H1 (cell line): ENCODE data around the gene KPNA6. TPM values are rescaled to one million over a fixed set of nuclear protein-coding genes. Genes with fewer than 3 reads are reported as not detected.

Experiments
- BACH1 ChIP-seq: IDR thresholded peaks from 2 replicates; pipeline ENCODE4 v1.6.1; 2012; ENCODE audit warnings: low read length, improper control_type of control experiment
- BRCA1 ChIP-seq: IDR thresholded peaks from 2 replicates; pipeline ENCODE4 v1.6.1; 2012; ENCODE audit warnings: low read depth, low read length, improper control_type of control experiment
- CBX5 ChIP-seq: fragments of 300-800, 300-1000 bp; sonication (generic); IDR thresholded peaks from 2 replicates; pipeline ENCODE4 v1.7.1; 2016; ENCODE audit warnings: antibody characterized with exemption, low read length, low read depth
- CHD2 ChIP-seq: IDR thresholded peaks from 2 replicates; pipeline ENCODE4 v1.6.1; 2012; ENCODE audit warnings: low read length, improper control_type of control experiment
- CREB1 ChIP-seq: IDR thresholded peaks from 2 replicates; pipeline ENCODE4 v1.6.1; 2012; ENCODE audit warnings: inconsistent platforms
- CTBP2 ChIP-seq: IDR thresholded peaks from 2 replicates; pipeline ENCODE4 v1.7.0; 2011; ENCODE audit warnings: borderline replicate concordance, mild to moderate bottlenecking, moderate library complexity, mixed read lengths, low read length; ENCODE audit not compliant: insufficient read depth, insufficient read length
- FOSL1 ChIP-seq: IDR thresholded peaks from 2 replicates; pipeline ENCODE4 v1.6.1; 2011; ENCODE audit warnings: mild to moderate bottlenecking, low read depth, low read length, moderate library complexity; ENCODE audit not compliant: insufficient read depth
- JUND ChIP-seq: IDR thresholded peaks from 2 replicates; pipeline ENCODE4 v1.6.1; 2011; ENCODE audit warnings: mild to moderate bottlenecking, improper control_type of control experiment, low read length
- NANOG ChIP-seq: IDR thresholded peaks from 2 replicates; pipeline ENCODE4 v1.6.1; 2011; ENCODE audit warnings: low read length, low read depth, mild to moderate bottlenecking, inconsistent platforms; ENCODE audit not compliant: insufficient read depth, poor library complexity, severe bottlenecking
- RFX5 ChIP-seq: IDR thresholded peaks from 2 replicates; pipeline ENCODE4 v1.6.1; 2011; ENCODE audit warnings: low read depth, low read length, improper control_type of control experiment, borderline replicate concordance
- RNF2 ChIP-seq: fragments of 200-900, 300-1000 bp; sonication (generic); IDR thresholded peaks from 2 replicates; pipeline ENCODE4 v1.7.1; 2016; ENCODE audit warnings: borderline replicate concordance, low read depth, mild to moderate bottlenecking, antibody characterized with exemption, low read length; ENCODE audit not compliant: poor library complexity, severe bottlenecking; ENCODE audit errors: missing control alignments
- RXRA ChIP-seq: IDR thresholded peaks from 2 replicates; pipeline ENCODE4 v1.6.1; 2011; ENCODE audit warnings: low read depth, mild to moderate bottlenecking, low read length, moderate library complexity; ENCODE audit not compliant: insufficient read depth
- SAP30 ChIP-seq: fragments of 300-600 bp; sonication (generic); IDR thresholded peaks from 2 replicates; pipeline ENCODE4 v1.7.1; 2012; ENCODE audit warnings: low read length, moderate library complexity, mild to moderate bottlenecking, inconsistent platforms; ENCODE audit not compliant: insufficient read depth, insufficient replicate concordance
- SIN3A ChIP-seq, 2 experiments: IDR thresholded peaks in 1 of 2; conservative IDR thresholded peaks in 1 of 2; 2 replicates each; pipeline ENCODE4 v1.6.1; 2011 to 2012; ENCODE audit warnings: low read length in 2 of 2, improper control_type of control experiment in 1 of 2, low read depth in 1 of 2, mild to moderate bottlenecking in 1 of 2
- SP4 ChIP-seq: IDR thresholded peaks from 2 replicates; pipeline ENCODE4 v1.6.1; 2012; ENCODE audit warnings: low read length, inconsistent platforms
- SRF ChIP-seq: IDR thresholded peaks from 2 replicates; pipeline ENCODE4 v1.6.1; 2011; ENCODE audit warnings: mild to moderate bottlenecking, low read depth, low read length, moderate library complexity
- SUZ12 ChIP-seq: fragments of 200-600 bp; sonication (generic); IDR thresholded peaks from 2 replicates; pipeline ENCODE4 v1.6.1; 2012; ENCODE audit warnings: mild to moderate bottlenecking, inconsistent platforms, low read length, moderate library complexity, mixed read lengths
- TAF7 ChIP-seq: optimal IDR thresholded peaks from 2 replicates; pipeline ENCODE3; 2011; ENCODE audit warnings: low read depth, mild to moderate bottlenecking, inconsistent platforms, low read length, moderate library complexity, borderline replicate concordance
- TBP ChIP-seq: IDR thresholded peaks from 2 replicates; pipeline ENCODE4 v1.6.1; 2011; ENCODE audit warnings: low read depth, low read length, improper control_type of control experiment
- TCF12 ChIP-seq: IDR thresholded peaks from 2 replicates; pipeline ENCODE4 v1.6.1; 2011; ENCODE audit warnings: low read depth, mild to moderate bottlenecking, low read length
- polyA plus RNA-seq, 7 experiments: library from polyadenylated mRNA; depleted of rRNA in 3 of 7; stranded (reverse) in 5 of 7; unstranded in 2 of 7; fragments of >200 nt in 5 of 7; fragments of 200-250 nt in 2 of 7; gene quantifications; 1 replicate in 5 of 7; 2 replicates in 1 of 7; 4 replicates in 1 of 7; pipeline versions ENCODE4 v1.2.1 to v1.2.3, GENCODE V29; 2011 to 2013; ENCODE audit warnings: missing spikeins in 2 of 7, mixed read lengths in 2 of 7
- total RNA-seq: library from RNA; stranded (reverse); fragmentation: NEBNext Ultra II Directional; extraction: Animal tissue kit (Norgen Biotek cat#: 25700); gene quantifications from 2 replicates; pipeline ENCODE4 v1.2.1, GENCODE V29; 2021
- TF ChIP-seq, protein P1 (sequence below): IDR thresholded peaks from 2 replicates; pipeline ENCODE4 v1.6.1; 2011; ENCODE audit warnings: low read depth, mild to moderate bottlenecking, low read length; ENCODE audit not compliant: insufficient read depth
- TF ChIP-seq, protein P2 (sequence below): IDR thresholded peaks from 2 replicates; pipeline ENCODE4 v1.6.1; 2011; ENCODE audit warnings: low read length, improper control_type of control experiment

Gene KPNA6
- total and polyA plus RNA-seq, 2 of the 8 experiments (the other 6 are each of a cell fraction or from before 2014, with no cell fraction given) = 24.2 to 120 TPM

DNA sequence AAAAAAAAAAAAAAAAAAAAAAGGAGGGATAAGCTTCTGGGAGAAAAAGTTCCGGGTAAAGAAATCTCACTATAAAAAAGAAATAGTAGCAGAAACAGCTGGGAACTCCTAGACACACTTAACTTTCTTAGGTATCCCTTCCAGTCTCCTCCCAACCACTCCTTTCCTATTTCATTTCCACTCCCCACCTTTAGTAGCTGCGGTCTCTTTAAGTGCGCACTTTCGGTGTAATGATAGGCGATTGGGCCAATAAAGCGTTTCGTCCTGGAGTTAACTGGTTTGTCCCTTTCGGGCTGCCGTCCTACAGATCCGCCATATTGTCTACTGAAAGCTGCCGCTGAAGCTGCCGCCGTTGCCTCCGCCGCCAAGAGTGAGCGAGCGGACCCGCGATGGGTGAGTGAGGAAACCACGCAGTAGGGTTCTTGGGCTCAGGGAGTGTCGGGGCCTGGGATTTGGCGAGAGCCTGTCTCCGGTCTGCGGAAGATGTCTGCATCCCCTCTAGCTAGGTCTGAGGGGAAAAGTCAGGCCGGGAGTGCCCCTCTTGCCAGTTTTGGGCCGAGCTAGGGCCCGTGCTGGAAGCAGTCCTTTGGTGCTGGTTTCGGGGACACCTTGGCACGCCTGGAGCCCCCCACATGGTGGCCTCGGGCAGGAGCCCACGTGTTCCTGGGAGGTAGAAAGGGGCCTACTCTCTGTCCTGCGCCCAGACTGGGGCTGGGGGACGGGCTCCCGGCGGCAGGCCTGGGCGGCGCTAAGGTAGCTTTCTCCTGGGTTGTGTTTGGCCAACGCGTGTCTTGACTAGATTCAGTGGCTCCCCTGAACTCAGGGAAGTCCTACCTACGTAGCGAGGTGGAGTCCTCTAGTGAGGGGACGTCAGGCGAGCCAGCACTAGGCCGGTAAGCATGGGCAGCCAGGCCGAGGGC, at the start of gene KPNA6 (continued):
- no peak for TF ChIP-seq SUZ12
- TF ChIP-seq SIN3A (conservative IDR thresholded peaks at IDR 0.05 in 1 of 2, IDR thresholded peaks at IDR 0.05 in 1 of 2; ENCODE audit: low read depth in 1 of 2, low read length in 2 of 2) = peak in 1 of 2 experiments; percentile 16; a peak in 1 of 4 replicates
- TF ChIP-seq CREB1 = no peak
- TF ChIP-seq, protein P1, sequence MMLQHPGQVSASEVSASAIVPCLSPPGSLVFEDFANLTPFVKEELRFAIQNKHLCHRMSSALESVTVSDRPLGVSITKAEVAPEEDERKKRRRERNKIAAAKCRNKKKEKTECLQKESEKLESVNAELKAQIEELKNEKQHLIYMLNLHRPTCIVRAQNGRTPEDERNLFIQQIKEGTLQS = no peak
- TF ChIP-seq JUND = no peak
- TF ChIP-seq SP4 = no peak
- TF ChIP-seq, protein P2, sequence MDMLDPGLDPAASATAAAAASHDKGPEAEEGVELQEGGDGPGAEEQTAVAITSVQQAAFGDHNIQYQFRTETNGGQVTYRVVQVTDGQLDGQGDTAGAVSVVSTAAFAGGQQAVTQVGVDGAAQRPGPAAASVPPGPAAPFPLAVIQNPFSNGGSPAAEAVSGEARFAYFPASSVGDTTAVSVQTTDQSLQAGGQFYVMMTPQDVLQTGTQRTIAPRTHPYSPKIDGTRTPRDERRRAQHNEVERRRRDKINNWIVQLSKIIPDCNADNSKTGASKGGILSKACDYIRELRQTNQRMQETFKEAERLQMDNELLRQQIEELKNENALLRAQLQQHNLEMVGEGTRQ = no peak
- TF ChIP-seq SRF = no peak
- peak; percentile 45 for TF ChIP-seq SAP30
- no peak for TF ChIP-seq CTBP2
- TF ChIP-seq FOSL1 = no peak
- TF ChIP-seq RFX5 = no peak
- no peak for TF ChIP-seq RXRA
- TF ChIP-seq CBX5 = no peak
- no peak for TF ChIP-seq RNF2
- TF ChIP-seq NANOG = no peak
- TF ChIP-seq CHD2 = no peak
- TF ChIP-seq TBP = no peak; the same call in 1 of the 2 replicates
- TF ChIP-seq TCF12 = no peak
- no peak for TF ChIP-seq BACH1
- TF ChIP-seq TAF7 = peak; percentile 73
- TF ChIP-seq BRCA1 = no peak
